Activated CD8-positive, alpha-beta memory T cell treated with anti-CD3 and anti-CD28 coated beads for 1 hour (primary cell): ENCODE results near the gene TMEM117.
"Not testable (repeated sequence)": the region's sequence is repeated elsewhere in the genome, so short reads cannot be mapped to it uniquely, and the experiment has no call there.

Experiments used
- DNase-seq, 2 donors: peaks; one replicate each; pipeline ENCODE4 v3.0.0-alpha.2; 2020; ENCODE audit warnings: low read depth in 1 of 2; ENCODE audit errors: extremely low read depth in 1 of 2

The TMEM117 gene

DNA sequence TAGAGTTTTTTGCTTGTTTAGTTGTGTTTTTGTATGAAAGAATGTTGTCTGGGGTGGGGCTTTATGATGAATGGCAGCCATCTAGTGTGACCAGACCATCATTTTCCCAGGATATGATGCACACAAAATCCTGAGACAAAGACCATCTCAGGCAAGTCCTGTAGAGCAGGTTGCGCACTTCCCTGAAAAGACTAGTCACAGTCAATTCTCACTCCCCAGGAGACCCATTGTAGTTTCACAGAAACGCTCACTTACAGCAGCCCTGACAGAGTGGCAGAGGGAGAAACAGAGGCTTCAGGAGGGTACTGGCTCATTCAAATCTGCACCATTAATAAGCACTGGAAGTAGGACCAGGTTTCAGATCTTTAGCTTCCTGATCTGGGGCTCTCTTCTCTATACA, 183.2 kb downstream of the TMEM117 start:
- DNase-seq, result no peak

DNA sequence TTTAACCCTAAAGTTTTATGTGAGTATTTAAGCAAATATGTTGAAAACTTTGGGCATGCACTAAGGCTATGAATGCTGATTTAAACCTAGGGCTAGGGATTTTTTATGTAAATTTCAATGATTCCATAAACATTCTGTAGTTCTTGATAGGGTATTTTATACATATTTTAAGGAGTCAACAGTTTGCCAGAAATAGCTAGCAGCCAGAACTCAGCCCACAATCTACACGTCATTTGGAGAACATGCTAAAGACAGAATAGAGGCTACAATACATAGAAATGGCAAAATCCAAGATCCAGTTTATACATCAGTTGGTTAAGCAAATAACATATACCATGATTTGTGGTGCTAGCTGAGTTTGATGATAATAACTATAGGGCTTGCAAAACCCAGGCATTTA, 184.7 kb downstream of the TMEM117 start:
- no peak for DNase-seq

DNA sequence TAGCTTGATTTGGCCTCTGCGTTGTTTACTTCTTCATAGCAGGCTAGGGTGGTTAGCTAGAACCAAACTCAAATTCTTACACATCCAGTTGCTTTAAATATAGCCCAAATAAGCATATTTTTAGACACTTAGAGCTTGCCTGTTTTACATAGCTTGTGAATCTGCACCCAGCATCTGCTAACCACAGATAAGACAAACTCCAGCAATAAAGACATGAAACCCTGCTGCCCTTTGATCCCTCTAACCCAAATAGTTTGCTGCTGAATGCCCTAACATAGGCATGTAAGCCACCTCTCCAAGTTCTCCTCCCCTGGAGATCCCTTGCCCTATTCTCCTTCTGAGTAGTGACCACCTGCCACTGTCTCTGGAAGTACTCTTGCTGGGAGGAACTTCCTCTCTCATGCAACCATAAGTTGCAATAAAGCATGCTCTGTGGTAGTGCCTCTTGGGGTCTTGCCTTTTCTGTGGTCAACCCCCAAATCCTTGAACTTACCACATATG, 185.6 kb downstream of the TMEM117 start:
- DNase-seq, result no peak

DNA sequence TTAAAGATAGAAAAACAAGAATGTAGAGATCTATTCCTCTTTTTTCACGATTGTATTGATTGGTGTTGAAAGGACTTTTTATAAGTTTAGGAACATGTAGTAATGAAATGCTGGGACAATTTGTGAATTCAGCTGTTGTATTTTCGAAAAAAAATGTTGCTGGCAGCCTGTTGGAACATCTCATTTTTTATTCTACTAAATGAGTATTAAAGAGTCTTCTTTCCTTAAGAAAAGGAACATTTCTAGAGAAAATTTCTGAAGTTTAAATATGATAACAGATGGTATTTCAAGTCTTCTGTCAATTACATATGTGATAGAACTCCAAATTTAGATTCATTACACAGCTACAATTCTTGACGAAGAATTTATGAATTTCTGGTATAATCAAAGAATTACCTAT, 189.6 kb downstream of the TMEM117 start:
- no peak for DNase-seq

DNA sequence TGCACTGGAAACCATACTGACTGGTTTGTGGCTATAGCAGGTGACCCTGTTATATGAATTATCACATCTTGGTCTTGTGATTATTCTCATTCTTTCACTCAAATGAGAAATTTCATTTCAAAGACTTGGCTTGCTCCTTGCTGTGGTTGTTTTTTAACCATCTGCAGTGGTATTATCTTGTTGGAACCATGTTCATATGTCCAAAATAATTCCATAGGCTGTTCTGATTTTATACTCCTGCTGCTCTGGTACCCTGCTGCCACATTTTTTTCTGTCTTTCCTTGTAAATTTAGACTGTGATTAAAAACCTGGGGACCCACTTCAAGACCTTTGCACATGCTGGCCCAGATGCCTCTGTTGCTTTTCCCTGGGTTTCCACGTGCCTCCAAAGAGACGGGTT, 190.2 kb downstream of the TMEM117 start:
- no peak for DNase-seq

DNA sequence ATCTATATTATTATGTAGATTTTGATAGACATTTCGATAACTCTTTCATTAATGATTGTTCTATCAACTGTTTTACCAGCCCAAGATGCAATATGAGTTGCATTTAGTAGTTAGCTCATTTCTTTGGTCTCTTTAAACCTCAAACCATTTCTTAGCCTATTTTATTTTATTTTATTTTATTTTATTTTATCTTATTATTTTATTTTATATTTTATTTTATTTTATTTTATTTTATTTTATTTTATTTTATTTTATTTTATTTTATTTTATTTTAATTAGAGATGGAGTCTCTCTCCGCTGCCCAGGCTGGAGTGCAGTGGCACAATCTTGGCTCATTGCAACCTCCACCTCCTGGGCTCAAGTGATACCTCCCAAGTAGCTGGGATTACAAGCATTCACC, 191.0 kb downstream of the TMEM117 start:
- DNase-seq, result not testable (repeated sequence)

DNA sequence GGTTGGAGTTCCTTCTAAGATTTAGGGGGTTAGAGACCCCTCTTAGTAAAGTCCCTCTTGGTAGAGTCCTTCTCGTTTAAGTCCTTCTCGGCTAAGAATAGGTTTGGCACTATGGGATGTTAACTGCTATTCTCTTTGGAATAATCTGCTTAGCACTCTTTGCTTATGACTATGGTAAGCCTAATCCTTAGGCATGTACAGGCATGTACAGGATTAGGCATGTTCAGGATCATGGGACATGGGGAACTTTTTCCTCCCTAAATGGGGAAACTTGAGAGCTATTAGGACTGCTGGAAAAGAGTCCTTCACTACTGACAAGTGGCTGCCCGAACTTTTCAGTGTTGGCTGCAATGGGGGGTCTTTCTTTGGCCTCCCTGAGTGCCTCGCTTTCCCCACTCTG, 193.3 kb downstream of the TMEM117 start:
- no peak for DNase-seq

DNA sequence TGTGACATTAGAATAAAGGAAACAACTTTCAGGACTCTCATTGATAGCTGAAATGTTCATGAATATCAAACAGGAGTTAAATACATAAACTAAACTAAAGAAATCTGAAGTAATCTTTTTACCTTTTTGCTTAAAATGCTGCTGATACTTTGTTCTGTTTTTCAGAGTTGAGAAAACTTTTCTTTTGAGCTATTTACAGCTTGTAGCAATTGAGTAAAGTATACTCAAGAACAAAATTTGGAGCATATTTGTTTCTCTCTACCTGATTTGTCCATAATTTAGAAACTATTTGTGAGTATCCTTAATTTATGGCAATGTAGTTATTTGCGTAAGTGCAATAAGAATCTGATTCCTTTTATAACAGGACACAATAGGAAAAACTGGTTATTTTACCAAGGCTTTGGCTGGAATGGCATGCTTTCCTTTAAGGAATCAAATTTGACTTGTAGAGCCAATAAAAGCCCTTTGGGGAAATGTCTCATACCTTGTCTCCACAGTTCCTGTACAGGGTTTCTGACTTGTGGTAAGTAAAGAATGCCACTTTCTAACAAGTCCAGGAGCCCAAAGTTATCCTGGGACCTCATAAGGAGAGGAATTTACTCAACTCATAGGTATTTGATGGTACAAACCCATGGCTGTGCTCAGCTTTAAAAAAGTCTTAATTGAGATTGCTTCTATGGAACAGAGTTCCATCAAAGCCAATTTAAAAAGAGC, 195.7 kb downstream of the TMEM117 start:
- DNase-seq, result no peak

DNA sequence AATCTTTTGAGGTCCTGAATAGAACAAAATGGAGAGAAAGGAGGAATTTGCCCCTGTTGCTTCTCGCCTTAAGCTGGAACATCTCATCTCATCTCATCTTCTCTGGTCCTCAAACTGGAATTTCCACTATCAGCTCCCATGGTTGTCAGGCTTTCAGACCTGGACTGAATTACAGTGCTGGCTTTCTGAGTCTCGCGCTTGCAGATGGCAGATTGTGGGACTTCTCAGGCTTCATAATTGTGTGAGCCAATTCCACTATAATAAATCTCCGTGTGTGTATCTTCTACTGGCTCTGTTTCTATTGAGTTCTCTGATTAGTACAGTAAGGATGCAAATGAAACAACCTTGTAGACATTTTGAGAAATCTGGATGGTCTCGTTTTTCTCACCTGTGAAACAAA, 199.0 kb downstream of the TMEM117 start:
- no peak for DNase-seq

DNA sequence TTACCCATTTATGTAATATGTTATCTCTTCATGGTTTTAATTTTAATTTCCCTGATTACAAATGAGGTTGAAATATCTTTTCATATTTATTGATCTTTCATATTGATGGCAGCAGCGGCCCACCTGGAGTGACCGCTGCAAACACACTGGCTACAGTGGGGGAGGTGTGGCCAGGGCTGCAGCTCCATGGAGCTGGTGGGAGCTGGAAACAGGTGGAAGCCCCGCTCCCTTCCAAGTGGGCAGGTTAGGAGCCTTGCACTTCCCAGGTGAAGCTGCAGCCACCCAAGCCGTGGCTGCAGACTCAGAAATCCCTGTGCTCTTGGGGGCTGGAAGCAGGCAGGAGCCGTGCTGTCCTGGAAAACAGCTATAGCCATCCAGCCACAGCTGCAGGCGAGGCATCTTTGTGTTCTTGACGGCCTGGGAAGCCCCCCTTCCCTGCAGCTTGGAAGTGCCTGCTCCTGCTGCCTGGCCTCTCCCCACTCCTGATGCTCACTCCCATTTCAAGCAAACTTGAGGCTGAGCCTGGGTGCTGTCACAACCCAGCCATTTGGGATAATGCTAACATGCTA, 201.1 kb downstream of the TMEM117 start:
- DNase-seq, result no peak

DNA sequence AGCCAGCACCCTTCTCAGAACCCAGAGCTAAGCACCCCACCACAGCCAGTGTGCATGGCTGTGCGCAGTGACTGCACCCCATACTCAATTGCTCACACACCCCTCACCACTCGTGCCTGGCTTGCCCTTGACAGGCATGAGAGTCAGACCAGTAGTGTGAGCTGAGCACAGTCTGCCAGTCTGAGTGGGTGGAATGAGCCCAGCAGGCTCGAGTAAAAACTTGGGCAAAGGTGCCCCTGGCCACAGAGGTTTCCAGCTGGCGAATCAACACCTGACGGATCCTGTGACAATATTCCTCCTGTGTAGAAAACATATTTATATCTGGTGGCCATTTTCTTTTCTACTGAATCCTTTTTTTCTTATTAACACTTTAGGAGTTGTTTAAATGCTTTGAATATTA, 202.5 kb downstream of the TMEM117 start:
- DNase-seq, result no peak

DNA sequence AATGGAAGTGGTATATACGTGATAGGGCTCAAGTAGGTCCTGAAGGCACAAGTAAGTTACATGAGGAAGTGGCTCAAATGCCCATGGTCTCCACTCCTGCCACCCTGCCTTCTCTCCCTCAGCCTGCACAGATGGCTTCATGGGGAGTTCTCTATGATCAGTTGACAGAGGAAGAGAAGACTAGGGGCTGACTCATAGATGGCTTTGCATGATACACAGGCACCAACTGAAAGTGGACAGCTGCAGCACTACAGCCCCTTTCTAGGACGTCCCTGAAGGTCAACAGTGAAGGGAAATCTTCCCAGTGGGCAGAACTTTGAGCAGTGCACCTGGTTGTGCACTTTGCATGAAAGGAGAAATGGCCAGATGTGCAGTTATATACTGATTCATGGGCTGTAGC, 208.6 kb downstream of the TMEM117 start:
- not testable (repeated sequence) for DNase-seq

DNA sequence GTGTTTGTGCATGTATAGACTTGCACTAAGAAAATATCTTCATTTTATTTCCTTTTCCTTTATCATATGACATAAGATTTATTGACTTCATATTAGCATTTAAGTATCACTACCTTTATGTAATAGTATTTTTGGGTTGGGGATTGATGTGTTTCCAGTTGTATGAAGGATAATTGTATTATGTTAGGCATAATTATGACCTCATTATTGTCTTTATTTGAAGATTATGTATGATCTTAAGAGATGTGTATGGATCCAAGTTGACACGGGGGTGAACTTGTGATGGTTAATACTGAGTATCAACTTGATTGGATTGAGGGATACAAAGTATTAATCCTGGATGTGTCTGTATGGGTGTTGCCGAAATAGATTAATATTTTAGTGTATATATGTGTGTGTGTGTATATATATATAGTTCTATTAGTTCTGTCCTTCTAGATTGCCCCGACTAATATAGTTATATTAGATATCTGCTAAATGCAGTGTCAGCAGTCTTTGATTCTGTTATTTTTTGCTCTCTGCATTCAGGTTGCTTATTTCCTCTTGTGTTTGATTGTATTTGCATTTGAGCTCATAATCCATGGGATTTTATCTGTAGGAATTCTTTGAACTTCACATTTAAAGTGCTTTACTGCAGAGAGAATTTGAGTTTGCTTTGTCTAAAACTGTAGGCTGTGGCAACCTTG, 211.0 kb downstream of the TMEM117 start:
- DNase-seq, result no peak

DNA sequence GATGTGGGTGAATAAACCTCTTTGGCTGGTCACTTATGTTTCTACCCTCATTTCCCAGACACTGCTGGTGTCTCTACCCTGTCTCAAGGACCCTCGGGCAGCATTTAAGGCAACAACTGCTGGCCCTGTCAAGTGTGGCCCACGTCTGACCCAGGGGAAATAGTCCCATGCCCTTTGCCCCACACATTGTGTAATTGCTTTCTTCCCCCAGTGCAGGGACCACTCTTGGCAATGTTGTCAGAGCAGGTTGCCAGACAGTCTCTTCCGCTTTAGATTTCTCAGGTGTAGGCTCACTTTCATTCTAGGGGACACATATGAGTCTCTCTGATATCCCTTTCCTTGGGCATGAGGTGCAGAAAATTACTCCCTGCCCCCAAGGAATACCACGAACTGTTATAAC, 216.7 kb downstream of the TMEM117 start:
- no peak for DNase-seq

DNA sequence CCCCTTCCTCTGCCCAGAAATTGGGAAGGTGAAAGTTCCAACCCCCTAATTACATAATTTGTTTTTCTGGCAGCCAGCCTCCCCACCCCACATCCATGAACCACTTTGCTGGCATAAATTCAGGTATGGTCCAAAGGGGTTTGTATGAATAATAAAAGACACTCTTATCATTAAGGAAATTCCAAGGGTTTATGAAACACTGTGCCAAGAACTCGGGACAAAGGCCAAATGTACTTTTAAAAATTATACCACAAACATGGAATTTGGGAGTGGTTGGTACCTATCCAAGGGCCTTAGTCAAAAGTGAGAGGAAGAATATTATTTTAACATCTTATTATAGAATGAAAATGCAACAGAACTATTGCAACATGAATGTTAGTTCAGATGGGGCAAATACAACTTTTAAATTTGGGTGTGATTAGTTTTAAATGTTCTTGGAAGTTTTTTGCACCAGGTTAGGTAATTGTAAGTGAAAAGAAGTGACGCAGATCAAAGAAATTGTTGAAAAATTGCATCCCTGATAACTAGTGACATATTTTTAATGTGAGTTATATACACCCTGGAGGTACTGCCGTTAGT, 217.8 kb downstream of the TMEM117 start:
- no peak for DNase-seq

DNA sequence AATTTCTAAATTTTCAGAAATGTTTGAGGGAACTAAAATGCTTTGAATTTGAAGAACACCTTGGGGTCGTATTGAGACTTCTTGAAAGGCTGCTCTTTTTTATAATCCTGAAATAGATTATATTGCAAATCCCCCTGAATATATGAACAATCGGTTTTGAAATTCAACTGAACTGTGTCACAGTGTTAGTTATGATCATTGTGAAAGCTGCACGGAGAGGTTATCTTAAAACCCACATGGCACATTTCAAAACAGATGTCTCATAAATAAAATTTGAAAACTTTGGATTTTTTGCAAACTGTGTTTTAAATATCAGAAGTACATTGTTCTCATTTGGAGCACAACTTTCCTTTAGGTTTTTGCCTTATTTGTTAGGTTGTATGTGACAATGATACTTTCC, 218.4 kb downstream of the TMEM117 start:
- DNase-seq, result no peak

DNA sequence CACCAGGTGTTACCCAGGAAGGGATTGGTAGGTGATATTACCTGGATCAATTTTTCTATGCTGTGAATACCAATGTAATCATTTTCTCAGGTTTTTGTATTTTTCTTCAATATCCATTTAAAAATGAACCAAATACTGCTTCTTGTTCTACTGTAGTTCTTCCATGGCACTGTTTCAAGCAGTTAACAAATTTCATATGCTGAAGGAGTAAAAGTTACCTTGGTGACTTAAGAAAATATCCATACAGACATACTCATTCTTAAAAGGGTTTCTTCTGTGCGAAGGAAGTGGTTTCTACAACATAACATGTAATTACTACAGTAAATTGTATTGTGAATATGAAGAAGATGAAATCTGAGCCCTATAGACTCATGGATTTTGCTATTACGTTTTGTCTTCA, 222.5 kb downstream of the TMEM117 start:
- no peak for DNase-seq

DNA sequence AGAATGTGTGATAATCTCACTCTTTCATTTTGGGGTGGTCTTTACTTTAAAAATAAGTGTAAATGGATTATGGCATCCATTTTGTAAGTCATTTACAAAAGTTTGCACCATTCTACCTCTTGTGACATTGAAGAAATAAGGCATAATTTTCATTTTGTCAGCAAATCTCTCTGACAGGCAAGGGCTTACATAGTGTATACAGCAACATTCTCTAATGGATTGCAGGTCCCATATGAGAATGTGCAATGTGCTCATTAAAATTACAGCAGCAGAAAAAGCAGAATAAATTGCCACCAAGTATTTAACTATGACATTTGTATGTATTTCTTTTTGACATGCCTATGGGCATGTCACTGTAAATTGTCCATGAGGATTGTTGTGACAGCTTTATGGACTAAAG, 223.6 kb downstream of the TMEM117 start:
- no peak for DNase-seq

DNA sequence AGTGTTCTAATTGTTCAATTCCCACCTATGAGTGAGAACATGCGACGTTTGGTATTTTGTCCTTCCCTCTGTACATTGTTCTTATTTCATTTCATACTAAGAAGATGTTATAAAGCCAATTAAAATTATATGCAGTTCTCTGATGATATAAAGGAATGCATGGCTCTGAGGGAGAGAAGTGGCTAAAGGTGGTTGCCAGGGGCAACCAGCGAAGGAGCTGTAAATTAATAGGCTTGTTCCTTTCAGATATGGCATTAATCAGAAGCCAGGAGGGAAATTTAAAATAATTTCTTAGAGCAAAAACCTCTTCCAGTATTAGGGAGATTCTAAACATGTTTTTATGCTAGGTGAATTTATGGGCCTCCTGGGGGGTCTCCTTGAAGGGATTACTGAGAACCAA, 227.8 kb downstream of the TMEM117 start:
- no peak for DNase-seq

DNA sequence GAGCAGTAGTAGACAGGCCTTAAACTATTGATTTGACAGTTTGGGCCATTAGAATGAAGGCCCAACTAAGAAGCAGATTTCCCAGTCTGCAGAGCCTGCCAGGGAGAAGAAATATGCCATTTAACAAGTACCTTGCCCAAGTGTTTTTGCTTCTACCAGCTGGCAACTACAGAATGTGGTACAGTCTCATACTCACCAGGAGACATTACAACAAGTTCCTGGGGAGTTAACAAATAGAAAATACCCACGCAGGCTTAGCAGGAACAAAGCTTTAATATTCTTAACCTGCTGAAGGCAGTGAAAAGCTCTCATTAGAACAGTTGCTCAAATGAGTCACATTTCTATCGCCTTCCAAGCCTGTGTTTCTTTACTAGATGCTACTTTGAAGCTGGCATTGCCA, 241.0 kb downstream of the TMEM117 start:
- DNase-seq, result no peak

DNA sequence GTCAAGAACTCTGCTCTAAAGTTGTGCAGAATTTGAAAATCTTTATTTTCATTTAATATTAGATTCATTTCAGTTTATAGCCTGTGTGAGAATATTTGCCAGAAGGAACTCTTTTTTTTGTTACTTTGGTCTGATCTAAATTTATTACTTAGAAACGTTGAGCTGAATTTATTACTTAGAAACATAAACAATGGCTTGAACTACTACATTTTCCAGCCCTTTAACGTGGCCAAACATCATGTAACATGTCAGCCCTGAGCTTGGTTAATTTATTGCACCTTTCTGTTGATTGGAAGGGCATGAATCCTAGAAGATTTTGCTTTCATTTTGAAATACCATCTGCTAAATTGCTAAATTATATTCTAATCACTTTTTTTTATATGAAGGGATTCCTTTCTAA, 241.4 kb downstream of the TMEM117 start:
- DNase-seq, result no peak

DNA sequence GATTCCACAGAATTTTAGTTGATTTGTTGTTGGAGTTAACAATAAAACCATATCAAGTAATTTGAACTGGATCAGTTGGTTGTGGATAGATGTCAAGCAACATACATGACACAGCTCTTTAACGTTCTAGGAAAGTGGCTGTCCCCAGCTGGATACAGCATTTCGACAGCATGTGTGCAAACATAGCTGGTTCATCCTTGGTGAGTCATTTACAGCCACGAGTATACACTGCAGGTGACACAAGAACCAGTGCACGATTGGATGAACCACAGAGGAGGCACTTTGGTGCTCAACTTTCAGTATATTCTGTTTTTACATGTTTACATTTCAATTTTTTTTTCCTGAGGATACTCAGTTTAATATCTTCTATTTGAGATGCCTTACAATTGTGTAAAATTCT, 242.4 kb downstream of the TMEM117 start:
- no peak for DNase-seq
